Ishikawa (cell line): ENCODE data around the gene ZNF281.

ENCODE experiments used
- CEBPB ChIP-seq: IDR thresholded peaks from 2 replicates; pipeline ENCODE4 v1.6.1; 2012
- CREB1 ChIP-seq: IDR thresholded peaks from 2 replicates; pipeline ENCODE4 v1.6.1; 2012; ENCODE audit warnings: low read depth
- EGR1 ChIP-seq: IDR thresholded peaks from 2 replicates; pipeline ENCODE4 v1.6.1; 2012
- EP300 ChIP-seq: IDR thresholded peaks from 2 replicates; pipeline ENCODE4 v1.6.1; 2012; ENCODE audit warnings: borderline replicate concordance
- FOXM1 ChIP-seq: IDR thresholded peaks from 2 replicates; pipeline ENCODE4 v1.6.1; 2012; ENCODE audit warnings: low read depth, borderline replicate concordance
- MAX ChIP-seq: IDR thresholded peaks from 2 replicates; pipeline ENCODE4 v1.6.1; 2012
- NFIC ChIP-seq: IDR thresholded peaks from 2 replicates; pipeline ENCODE4 v1.6.1; 2012
- RAD21 ChIP-seq: IDR thresholded peaks from 2 replicates; pipeline ENCODE4 v1.6.1; 2012; ENCODE audit warnings: low read depth
- TAF1 ChIP-seq: IDR thresholded peaks from 2 replicates; pipeline ENCODE4 v1.6.1; 2012; ENCODE audit warnings: low read depth, mild to moderate bottlenecking
- TCF12 ChIP-seq: IDR thresholded peaks from 2 replicates; pipeline ENCODE4 v1.6.1; 2012; ENCODE audit warnings: low read depth
- TEAD4 ChIP-seq: IDR thresholded peaks from 2 replicates; pipeline ENCODE4 v1.6.1; 2012
- YY1 ChIP-seq: IDR thresholded peaks from 2 replicates; pipeline ENCODE4 v1.6.1; 2012; ENCODE audit warnings: low read depth
- ZBTB7A ChIP-seq: IDR thresholded peaks from 2 replicates; pipeline ENCODE4 v1.6.1; 2012; ENCODE audit warnings: low read depth
- TF ChIP-seq, protein P1 (sequence below): IDR thresholded peaks from 2 replicates; pipeline ENCODE4 v1.6.1; 2012; ENCODE audit warnings: low read depth, mild to moderate bottlenecking
- TF ChIP-seq, protein P2 (sequence below): IDR thresholded peaks from 2 replicates; pipeline ENCODE4 v1.6.1; 2012

Gene ZNF281

GRCh38 chr1:200411406-200412257 is 1.8 kb upstream of the ZNF281 start:
- TF ChIP-seq, protein P1, sequence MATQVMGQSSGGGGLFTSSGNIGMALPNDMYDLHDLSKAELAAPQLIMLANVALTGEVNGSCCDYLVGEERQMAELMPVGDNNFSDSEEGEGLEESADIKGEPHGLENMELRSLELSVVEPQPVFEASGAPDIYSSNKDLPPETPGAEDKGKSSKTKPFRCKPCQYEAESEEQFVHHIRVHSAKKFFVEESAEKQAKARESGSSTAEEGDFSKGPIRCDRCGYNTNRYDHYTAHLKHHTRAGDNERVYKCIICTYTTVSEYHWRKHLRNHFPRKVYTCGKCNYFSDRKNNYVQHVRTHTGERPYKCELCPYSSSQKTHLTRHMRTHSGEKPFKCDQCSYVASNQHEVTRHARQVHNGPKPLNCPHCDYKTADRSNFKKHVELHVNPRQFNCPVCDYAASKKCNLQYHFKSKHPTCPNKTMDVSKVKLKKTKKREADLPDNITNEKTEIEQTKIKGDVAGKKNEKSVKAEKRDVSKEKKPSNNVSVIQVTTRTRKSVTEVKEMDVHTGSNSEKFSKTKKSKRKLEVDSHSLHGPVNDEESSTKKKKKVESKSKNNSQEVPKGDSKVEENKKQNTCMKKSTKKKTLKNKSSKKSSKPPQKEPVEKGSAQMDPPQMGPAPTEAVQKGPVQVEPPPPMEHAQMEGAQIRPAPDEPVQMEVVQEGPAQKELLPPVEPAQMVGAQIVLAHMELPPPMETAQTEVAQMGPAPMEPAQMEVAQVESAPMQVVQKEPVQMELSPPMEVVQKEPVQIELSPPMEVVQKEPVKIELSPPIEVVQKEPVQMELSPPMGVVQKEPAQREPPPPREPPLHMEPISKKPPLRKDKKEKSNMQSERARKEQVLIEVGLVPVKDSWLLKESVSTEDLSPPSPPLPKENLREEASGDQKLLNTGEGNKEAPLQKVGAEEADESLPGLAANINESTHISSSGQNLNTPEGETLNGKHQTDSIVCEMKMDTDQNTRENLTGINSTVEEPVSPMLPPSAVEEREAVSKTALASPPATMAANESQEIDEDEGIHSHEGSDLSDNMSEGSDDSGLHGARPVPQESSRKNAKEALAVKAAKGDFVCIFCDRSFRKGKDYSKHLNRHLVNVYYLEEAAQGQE = no peak
- TF ChIP-seq EGR1 (no peak), EP300 (no peak), TCF12 (no peak), YY1 (no peak), CREB1 (no peak), NFIC (no peak), RAD21 (no peak)
- TF ChIP-seq, protein P2, sequence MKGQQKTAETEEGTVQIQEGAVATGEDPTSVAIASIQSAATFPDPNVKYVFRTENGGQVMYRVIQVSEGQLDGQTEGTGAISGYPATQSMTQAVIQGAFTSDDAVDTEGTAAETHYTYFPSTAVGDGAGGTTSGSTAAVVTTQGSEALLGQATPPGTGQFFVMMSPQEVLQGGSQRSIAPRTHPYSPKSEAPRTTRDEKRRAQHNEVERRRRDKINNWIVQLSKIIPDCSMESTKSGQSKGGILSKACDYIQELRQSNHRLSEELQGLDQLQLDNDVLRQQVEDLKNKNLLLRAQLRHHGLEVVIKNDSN = no peak

- TF ChIP-seq TEAD4 (no peak), FOXM1 (peak; percentile 37; the same call in 1 of the 2 replicates), YY1 (no peak), NFIC (peak; percentile 75), MAX (no peak), EGR1 (peak; percentile 62; the same call in 1 of the 2 replicates)
Observed at GRCh38 chr1:200410566-200410878, 686 bp upstream of the ZNF281 start.

GRCh38 chr1:200409203-200409760 is 554 bp downstream of the ZNF281 start:
- TF ChIP-seq TAF1 = no peak
- TF ChIP-seq EP300 = no peak
- no peak for TF ChIP-seq ZBTB7A

DNA sequence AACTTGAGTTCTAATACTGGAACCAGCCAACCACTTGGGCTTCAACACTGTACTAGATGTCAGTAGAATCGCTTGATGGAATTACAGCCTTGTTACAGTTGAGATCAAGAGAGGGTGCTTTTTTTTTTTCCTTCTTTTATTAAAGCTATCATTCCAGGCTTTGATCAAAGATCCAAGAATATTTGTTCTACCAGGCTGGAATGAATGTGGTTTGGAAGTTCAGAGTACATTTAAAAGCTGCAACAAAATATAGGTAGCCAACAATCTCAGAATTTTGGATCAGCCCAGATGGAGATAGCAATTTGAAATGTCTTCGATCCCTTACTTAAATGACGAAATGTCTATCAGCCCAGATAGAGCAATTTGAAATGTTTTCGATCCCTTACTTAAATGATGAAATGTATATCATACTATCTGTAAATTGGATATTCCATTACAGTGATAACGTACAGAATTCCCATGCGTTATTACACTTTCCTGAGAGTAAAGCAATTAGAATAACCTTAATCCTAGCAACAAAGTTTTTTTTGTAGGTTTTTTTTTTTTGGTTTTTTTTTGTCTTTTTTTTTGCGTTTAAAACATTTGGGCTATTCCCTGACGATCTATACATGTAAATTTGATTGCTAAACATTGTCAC is 3.6 kb downstream of the ZNF281 start:
- TF ChIP-seq EGR1 = no peak
- TF ChIP-seq RAD21 = no peak
- no peak for TF ChIP-seq CREB1
- TF ChIP-seq, protein P1 = no peak
- no peak for TF ChIP-seq TEAD4
- no peak for TF ChIP-seq NFIC
- no peak for TF ChIP-seq FOXM1
- TF ChIP-seq EP300 = no peak
- no peak for TF ChIP-seq ZBTB7A
- no peak for TF ChIP-seq CEBPB
- TF ChIP-seq, protein P2 = no peak
- TF ChIP-seq YY1 = no peak
- no peak for TF ChIP-seq TCF12

DNA sequence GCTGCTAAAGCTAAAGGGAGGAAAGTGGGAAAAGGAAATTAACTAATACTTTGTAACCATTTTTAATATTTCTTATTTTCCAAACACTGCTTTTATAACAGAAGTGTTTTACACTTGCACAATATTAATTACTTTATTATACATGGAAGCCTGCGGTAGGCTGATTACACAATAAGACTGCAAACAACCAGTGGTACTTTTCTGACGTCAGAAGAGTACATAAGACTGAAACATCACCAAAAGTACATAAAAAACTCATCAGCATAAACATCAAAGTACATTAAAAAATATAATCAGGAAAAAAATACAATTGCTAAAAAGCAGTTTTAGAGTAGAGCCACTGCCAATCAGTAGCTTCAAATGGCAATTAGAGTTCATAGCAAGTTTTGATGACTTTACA is 4.6 kb downstream of the ZNF281 start:
- no peak for TF ChIP-seq ZBTB7A
- no peak for TF ChIP-seq EGR1
- TF ChIP-seq, protein P1 = no peak
- TF ChIP-seq TAF1 = no peak
- TF ChIP-seq EP300 = no peak
- TF ChIP-seq FOXM1 = no peak
- TF ChIP-seq NFIC = no peak
- TF ChIP-seq RAD21 = no peak
- TF ChIP-seq CEBPB = no peak
- TF ChIP-seq TCF12 = no peak
- TF ChIP-seq YY1 = no peak
- TF ChIP-seq MAX = no peak
